GM12878 (cell line): Measurements from ENCODE around the gene AQP9. TPM values are rescaled to one million over a fixed set of nuclear protein-coding genes. Genes with fewer than 3 reads are reported as not detected.

Source experiments
- polyA plus RNA-seq, 11 experiments: library from polyadenylated mRNA; depleted of rRNA in 4 of 11; unstranded in 6 of 11; stranded (reverse) in 5 of 11; fragments of >200 nt; fragmentation: Nextera tagmentation in 4 of 11; fragmentation: Illumina TruSeq in 1 of 11; extraction: Ambion mirVana in 4 of 11; extraction: Trizol in 1 of 11; gene quantifications; 1 replicate in 1 of 11; 2 replicates in 10 of 11; pipeline versions ENCODE4 v1.2.1 to v1.2.3, GENCODE V29; 2011 to 2016; ENCODE audit warnings: inconsistent platforms in 2 of 11, missing spikeins in 2 of 11, low read depth in 1 of 11
- small RNA-seq: library from RNA; depleted of rRNA; stranded (forward); fragments of <200 nt; gene quantifications from one replicate; pipeline ENCODE3, GENCODE V24; 2014
- total RNA-seq, 4 experiments: library from RNA; depleted of rRNA in 3 of 4; stranded (reverse); fragments of >200 nt in 3 of 4; fragmentation: Illumina TruSeq in 1 of 4; extraction: Trizol in 1 of 4; gene quantifications; 2 replicates each; pipeline versions ENCODE4 v1.2.1 to v1.2.3, GENCODE V29; 2013 to 2021

The AQP9 gene
- total and polyA plus RNA-seq, 10 of the 15 experiments (the other 5 are each of a cell fraction or from before 2014, with no cell fraction given) = 0.05 to 3.0 (median 0.22) TPM

Small RNA genes within 50 kb of the gene (small RNA-seq; reads per million reads assigned to genes)
- gene MTCO3P23 = not detected

Other genes with a start within 250 kb of the AQP9 start
- 0.06 TPM in 1 of 2 replicates, not detected in the other for gene ALDH1A2, start 72.7 kb upstream of the AQP9 start, total RNA-seq (2014; rRNA removed)
- gene ALDH1A2, start 72.7 kb upstream of the AQP9 start, total RNA-seq (2014; rRNA removed; fragmentation: Illumina TruSeq; extraction: Trizol) = 0.64 TPM in 1 of 2 replicates, not detected in the other
- 0.53 and 0.92 TPM in 2 replicates for gene ALDH1A2, start 72.7 kb upstream of the AQP9 start, total RNA-seq (2021)
- 0.22 and 0.50 TPM in 2 replicates for gene ALDH1A2, start 72.7 kb upstream of the AQP9 start, polyA plus RNA-seq (2011; rRNA removed)
- gene ALDH1A2, start 72.7 kb upstream of the AQP9 start, polyA plus RNA-seq (2014; fragmentation: Illumina TruSeq; extraction: Trizol) = not detected in 2 replicates
- under 1 TPM in 1 of 2 experiments, not detected in 1; 0.15 TPM for gene ALDH1A2, start 72.7 kb upstream of the AQP9 start, polyA plus RNA-seq (2014; fragmentation: Nextera tagmentation; extraction: Ambion mirVana)
- gene ALDH1A2, start 72.7 kb upstream of the AQP9 start, polyA plus RNA-seq (2014; rRNA removed) = 0.18 and 0.63 TPM in 2 replicates
- not detected for gene ALDH1A2, start 72.7 kb upstream of the AQP9 start, polyA plus RNA-seq (2016; fragmentation: Nextera tagmentation; extraction: Ambion mirVana)